Uterus (tissue), 4 donors: ENCODE results near the gene UNC5CL. TPM values are rescaled to one million over a fixed set of nuclear protein-coding genes. Genes with fewer than 3 reads are reported as not detected.
"Not testable (repeated sequence)": the region's sequence is repeated elsewhere in the genome, so short reads cannot be mapped to it uniquely, and the experiment has no call there.

ENCODE experiments used
- DNase-seq, 2 donors: peaks; one replicate each; pipeline ENCODE4 v3.0.0-alpha.2; 2019 to 2020
- H3K27ac ChIP-seq, 2 donors: fragments of 200-600 bp; sonication (generic); 1 replicate in 1 of 2; 2 replicates in 1 of 2; pipeline ENCODE4 v1.5.1; 2016 to 2018
- H3K27me3 ChIP-seq, 2 donors: fragments of 200-600 bp; sonication (generic); one replicate each; pipeline ENCODE4 v1.5.1; 2018 to 2019; ENCODE audit warnings: control low read depth in 1 of 2
- H3K36me3 ChIP-seq, 2 donors: fragments of 200-600 bp; sonication (generic); one replicate each; pipeline ENCODE4 v1.5.1; 2019; ENCODE audit warnings: control low read depth in 1 of 2
- H3K4me1 ChIP-seq, 2 donors: fragments of 200-600 bp; sonication (generic); one replicate each; pipeline ENCODE4 v1.5.1; 2018 to 2019; ENCODE audit warnings: control low read depth in 1 of 2
- H3K4me3 ChIP-seq, 2 donors: fragments of 200-600 bp; sonication (generic); 1 replicate in 1 of 2; 2 replicates in 1 of 2; pipeline ENCODE4 v1.5.1; 2018 to 2019; ENCODE audit warnings: mild to moderate bottlenecking in 1 of 2
- H3K9me3 ChIP-seq, 2 donors: fragments of 200-600 bp; sonication (generic); one replicate each; pipeline ENCODE4 v1.5.1; 2019; ENCODE audit warnings: control low read depth in 1 of 2
- POLR2A ChIP-seq, 2 donors: fragments of 450-650 bp; IDR thresholded peaks; one replicate each; pipeline ENCODE4 v1.6.1; 2016; ENCODE audit warnings: antibody characterized with exemption in 2 of 2, mild to moderate bottlenecking in 1 of 2, moderate library complexity in 1 of 2
- intact Hi-C: fragments of 100-400 bp; cut with DNase I; formaldehyde crosslinking; loops from one replicate; pipeline ENCODE4 v1.15.1; 2023; ENCODE audit warnings: low total_unique reads
- total RNA-seq, 4 donors: library from RNA; depleted of rRNA in 3 of 4; stranded (reverse); fragments of >200 nt in 3 of 4; gene quantifications; one replicate each; pipeline versions ENCODE4 v1.1.0 to v1.2.4, GENCODE V29; 2014 to 2023
- TF ChIP-seq, protein P1 (sequence below), 4 experiments: fragments of 200-600 bp in 2 of 4; fragments of 450-650 bp in 2 of 4; sonication (generic) in 2 of 4; IDR thresholded peaks; one replicate each; pipeline ENCODE4 v1.5.1; 2016 to 2019; ENCODE audit warnings: antibody characterized with exemption in 4 of 4, mild to moderate bottlenecking in 2 of 4, moderate library complexity in 1 of 4
- donor health status: DM: yes; HTN: yes; CAD: no.

The UNC5CL gene
- total RNA-seq, 4 donors from 2014 or later, result 0.26 to 1.4 (median 1.2) TPM; not detected in 1

DNA sequence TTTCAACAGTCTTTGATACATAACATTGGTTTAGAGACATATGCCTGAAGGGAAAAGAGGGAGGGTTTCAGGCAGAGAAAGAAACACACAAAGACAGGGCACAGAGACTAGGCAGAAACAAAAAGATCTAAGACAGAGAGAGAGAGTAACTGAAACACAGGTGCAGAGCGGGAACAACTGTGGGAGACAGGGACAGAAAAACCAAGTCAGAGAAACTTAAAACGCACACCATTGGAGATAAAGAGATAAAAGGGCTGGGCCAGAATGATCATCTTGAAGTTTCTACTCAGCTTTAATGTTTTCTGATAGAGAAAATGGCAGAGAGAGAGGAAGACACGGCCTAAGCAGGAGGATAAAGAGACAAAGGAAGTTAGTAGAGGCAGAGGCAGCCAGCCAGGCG is 11.8 kb downstream of the UNC5CL start:
- no peak for TF ChIP-seq POLR2A (IDR thresholded peaks at IDR 0.05)
- H3K27me3 ChIP-seq, result no peaks in the 10 kb centered on the region
- H3K9me3 ChIP-seq, result no peaks in the 10 kb centered on the region
- peak overlapping the region; percentile 8 to 81 for H3K27ac ChIP-seq
- intact Hi-C loops, result no loop called here
- no peaks in the 10 kb centered on the region for H3K4me1 ChIP-seq
- peak overlapping the region in 1 of 2 donors; percentile 42 for H3K4me3 ChIP-seq
- DNase-seq, result no peak
- no peaks in the 10 kb centered on the region for H3K36me3 ChIP-seq

DNA sequence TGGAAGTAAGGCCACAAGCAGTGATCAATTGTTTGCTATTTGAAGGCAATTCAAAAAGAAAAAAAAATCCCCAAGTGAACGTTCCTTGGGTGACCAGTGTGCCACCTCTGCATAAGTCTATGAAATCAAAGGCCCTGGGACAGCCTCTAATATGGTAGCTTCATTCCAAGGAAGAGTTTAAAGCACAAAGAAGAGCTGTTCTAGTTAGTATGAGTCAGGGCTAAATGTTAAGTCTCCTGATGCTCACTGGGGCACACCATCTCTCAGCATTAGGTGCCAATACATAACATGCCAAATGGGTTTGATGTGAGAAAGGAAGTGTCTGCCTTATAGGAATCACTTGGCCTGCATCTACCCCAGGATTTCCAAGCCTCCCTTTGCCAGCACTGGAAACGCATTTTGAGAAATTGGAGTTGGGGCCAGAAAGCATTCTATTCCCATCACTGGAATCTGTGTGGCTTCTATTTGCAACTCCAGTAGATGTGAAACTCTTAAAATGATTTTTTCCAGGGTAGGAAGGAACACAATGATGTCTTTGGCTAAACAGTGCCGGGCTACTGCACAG is 13.0 kb downstream of the UNC5CL start:
- intact Hi-C loops, result no loop called here
- TF ChIP-seq, protein P1, sequence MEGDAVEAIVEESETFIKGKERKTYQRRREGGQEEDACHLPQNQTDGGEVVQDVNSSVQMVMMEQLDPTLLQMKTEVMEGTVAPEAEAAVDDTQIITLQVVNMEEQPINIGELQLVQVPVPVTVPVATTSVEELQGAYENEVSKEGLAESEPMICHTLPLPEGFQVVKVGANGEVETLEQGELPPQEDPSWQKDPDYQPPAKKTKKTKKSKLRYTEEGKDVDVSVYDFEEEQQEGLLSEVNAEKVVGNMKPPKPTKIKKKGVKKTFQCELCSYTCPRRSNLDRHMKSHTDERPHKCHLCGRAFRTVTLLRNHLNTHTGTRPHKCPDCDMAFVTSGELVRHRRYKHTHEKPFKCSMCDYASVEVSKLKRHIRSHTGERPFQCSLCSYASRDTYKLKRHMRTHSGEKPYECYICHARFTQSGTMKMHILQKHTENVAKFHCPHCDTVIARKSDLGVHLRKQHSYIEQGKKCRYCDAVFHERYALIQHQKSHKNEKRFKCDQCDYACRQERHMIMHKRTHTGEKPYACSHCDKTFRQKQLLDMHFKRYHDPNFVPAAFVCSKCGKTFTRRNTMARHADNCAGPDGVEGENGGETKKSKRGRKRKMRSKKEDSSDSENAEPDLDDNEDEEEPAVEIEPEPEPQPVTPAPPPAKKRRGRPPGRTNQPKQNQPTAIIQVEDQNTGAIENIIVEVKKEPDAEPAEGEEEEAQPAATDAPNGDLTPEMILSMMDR (IDR thresholded peaks at IDR 0.05), result no peak
- no peak for TF ChIP-seq POLR2A (IDR thresholded peaks at IDR 0.05)

DNA sequence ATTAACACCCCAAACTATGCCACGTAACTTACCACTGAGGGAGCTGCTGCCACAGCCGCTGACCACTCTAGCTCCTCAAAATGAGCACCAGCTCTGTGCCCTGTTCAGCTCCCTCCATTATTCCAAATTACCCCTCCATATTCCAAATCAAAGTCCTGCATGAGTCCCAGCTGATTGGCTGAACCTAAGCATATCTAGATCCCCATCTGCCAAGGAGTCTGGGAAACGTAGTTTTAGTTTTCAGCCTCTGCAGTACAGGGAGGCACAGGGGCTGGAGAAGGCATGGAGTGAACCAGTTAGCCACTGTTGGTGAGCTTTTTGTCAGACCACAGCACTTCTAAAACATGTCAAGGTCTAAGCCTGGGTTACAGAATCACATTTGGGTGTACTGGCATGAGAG is 15.9 kb downstream of the UNC5CL start:
- Histone ChIP-seq H3K9me3 (no peaks in the 10 kb centered on the region), H3K27ac (no peak overlapping the region), H3K4me3 (no peak overlapping the region), H3K27me3 (no peaks in the 10 kb centered on the region), H3K36me3 (no peaks in the 10 kb centered on the region), H3K4me1 (no peaks in the 10 kb centered on the region)
- TF ChIP-seq POLR2A (IDR thresholded peaks at IDR 0.05), result no peak
- TF ChIP-seq, protein P1 (IDR thresholded peaks at IDR 0.05), result no peak
- intact Hi-C loops, result no loop called here
- no peak for DNase-seq

More for the DNA sequence above, 13.0 kb downstream of the UNC5CL start:
- Histone ChIP-seq H3K4me3 (no peak overlapping the region), H3K27me3 (no peaks in the 10 kb centered on the region), H3K27ac (no peak overlapping the region), H3K4me1 (no peaks in the 10 kb centered on the region), H3K9me3 (no peaks in the 10 kb centered on the region), H3K36me3 (no peaks in the 10 kb centered on the region)
- DNase-seq, result no peak

DNA sequence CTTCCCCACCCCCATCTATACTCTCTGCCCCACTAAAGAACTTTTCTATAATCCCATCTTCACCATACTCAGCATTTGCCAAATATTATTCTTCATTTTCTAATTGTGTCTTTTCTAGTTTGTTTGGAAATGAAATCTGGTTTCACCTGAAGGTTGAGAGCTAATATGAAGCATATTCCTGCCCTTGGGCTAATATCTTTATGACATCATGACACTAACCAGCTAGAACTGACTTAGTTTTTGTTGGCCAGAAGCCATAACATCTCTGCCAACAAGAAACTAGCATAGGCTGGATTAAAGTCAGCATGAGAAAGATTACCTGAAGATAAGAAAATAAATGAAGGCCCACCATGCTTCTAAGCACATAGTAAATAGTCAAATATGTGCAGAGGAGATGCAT is 16.7 kb downstream of the UNC5CL start:
- Histone ChIP-seq H3K36me3 (no peaks in the 10 kb centered on the region), H3K9me3 (no peaks in the 10 kb centered on the region), H3K4me1 (no peaks in the 10 kb centered on the region), H3K4me3 (no peak overlapping the region), H3K27me3 (no peaks in the 10 kb centered on the region), H3K27ac (no peak overlapping the region)
- intact Hi-C loops, result no loop called here
- no peak for DNase-seq
- TF ChIP-seq, protein P1 (IDR thresholded peaks at IDR 0.05), result no peak
- TF ChIP-seq POLR2A (IDR thresholded peaks at IDR 0.05), result no peak

DNA sequence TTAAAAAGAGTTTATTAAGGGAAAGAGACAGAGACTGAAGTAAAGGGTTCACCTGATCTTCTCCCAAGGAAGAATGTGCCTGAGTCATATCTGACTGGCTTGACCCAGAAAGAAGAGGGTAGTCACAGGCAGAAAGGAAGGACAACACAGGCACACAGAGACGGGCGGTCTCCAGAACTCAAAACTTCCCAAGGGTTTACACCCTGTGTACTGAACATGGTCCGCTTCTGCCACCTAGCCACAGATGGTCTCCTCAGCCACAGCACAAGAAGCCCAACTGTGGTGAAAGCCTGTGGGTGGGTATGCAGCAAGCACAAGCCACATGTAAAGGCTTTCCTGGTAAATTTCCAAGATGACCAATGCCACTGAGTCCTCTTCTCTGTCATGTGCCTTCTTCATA is 17.2 kb downstream of the UNC5CL start:
- Histone ChIP-seq H3K4me3 (no peak overlapping the region), H3K9me3 (no peaks in the 10 kb centered on the region), H3K27ac (no peak overlapping the region), H3K36me3 (no peaks in the 10 kb centered on the region), H3K4me1 (no peaks in the 10 kb centered on the region), H3K27me3 (no peaks in the 10 kb centered on the region)
- TF ChIP-seq, protein P1 (IDR thresholded peaks at IDR 0.05), result no peak
- no peak for TF ChIP-seq POLR2A (IDR thresholded peaks at IDR 0.05)
- intact Hi-C loops, result no loop called here
- no peak for DNase-seq

DNA sequence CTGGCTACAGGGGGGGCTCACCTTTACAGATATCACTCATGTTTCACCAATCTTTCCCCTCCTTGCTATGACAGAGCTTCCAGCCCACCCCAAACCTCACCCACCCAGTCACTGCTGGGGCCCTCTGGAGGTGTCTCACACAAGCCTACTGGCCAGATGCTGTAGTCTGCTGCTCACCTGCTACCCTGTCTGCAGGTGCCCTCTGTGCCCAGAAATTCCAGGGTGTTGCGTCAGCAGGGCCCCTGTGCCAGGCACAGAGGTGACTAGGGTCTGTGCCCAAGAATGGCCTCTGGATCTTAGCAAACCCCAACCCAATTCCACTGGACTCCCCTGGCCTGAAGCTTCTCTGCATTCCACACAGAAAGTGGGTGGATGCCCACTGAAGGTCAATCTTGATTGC is 21.4 kb downstream of the UNC5CL start:
- intact Hi-C loops, result no loop called here
- Histone ChIP-seq H3K4me1 (no peaks in the 10 kb centered on the region), H3K4me3 (no peak overlapping the region), H3K27me3 (no peaks in the 10 kb centered on the region), H3K36me3 (no peaks in the 10 kb centered on the region), H3K27ac (no peak overlapping the region), H3K9me3 (no peaks in the 10 kb centered on the region)
- DNase-seq, result no peak
- no peak for TF ChIP-seq POLR2A (IDR thresholded peaks at IDR 0.05)
- TF ChIP-seq, protein P1 (IDR thresholded peaks at IDR 0.05), result no peak

DNA sequence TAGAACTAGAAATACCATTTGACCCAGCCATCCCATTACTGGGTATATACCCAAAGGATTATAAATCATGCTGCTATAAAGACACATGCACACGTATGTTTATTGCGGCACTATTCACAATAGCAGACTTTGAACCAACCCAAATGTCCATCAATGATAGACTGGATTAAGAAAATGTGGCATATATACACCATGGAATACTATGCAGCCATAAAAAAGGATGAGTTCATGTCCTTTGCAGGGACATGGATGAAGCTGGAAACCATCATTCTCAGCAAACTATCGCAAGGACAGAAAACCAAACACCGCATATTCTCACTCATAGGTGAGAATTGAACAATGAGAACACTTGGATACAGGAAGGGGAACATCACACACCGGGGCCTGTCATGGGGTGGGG is 23.2 kb downstream of the UNC5CL start:
- H3K9me3 ChIP-seq, H3K4me3 ChIP-seq, H3K27ac ChIP-seq, H3K4me1 ChIP-seq, intact Hi-C loops, H3K36me3 ChIP-seq, H3K27me3 ChIP-seq, DNase-seq: not testable (repeated sequence)
